Stimulated activated CD4-positive, alpha-beta T cell treated with anti-CD3 and anti-CD28 coated beads, Interleukin-1b, Interleukin-23, amount 100 ng/mL, for 24 hours (primary cell): ENCODE measurements around the gene ARID4B.
"Not testable (repeated sequence)": the region's sequence is repeated elsewhere in the genome, so short reads cannot be mapped to it uniquely, and the experiment has no call there.

Source experiments
- DNase-seq, 4 experiments: peaks; one replicate each; pipeline ENCODE4 v3.0.0-alpha.2; 2020; ENCODE audit warnings: low read depth in 4 of 4, low spot score in 1 of 4

Gene ARID4B

GRCh38 chr1:235169986-235170385 is 158.0 kb downstream of the ARID4B start:
- DNase-seq, result no peak

GRCh38 chr1:235168375-235168774 is 159.6 kb downstream of the ARID4B start:
- DNase-seq, result no peak

GRCh38 chr1:235161685-235162327 is 166.2 kb downstream of the ARID4B start:
- DNase-seq, result no peak

- DNase-seq, result peak; percentile 81 to 89 (median 86)
Measured at GRCh38 chr1:235160957-235161684, 166.9 kb downstream of the ARID4B start, which contains the start of gene RBM34. TSS of gene RBM34 (minus strand) at chr1:235161250. CDS start at chr1:235161226, 24 bp downstream.

- DNase-seq, result no peak
Measured at GRCh38 chr1:235160383-235160956, 167.5 kb downstream of the ARID4B start.

- not testable (repeated sequence) for DNase-seq
Measured at GRCh38 chr1:235159930-235160329, 168.0 kb downstream of the ARID4B start.

- DNase-seq, result not testable (repeated sequence)
Measured at GRCh38 chr1:235159284-235159683, 168.7 kb downstream of the ARID4B start.

- no peak for DNase-seq
Measured at GRCh38 chr1:235158680-235159079, 169.3 kb downstream of the ARID4B start.

- no peak for DNase-seq
Measured at GRCh38 chr1:235157150-235157549, 170.8 kb downstream of the ARID4B start.

GRCh38 chr1:235156740-235157139 is 171.2 kb downstream of the ARID4B start:
- DNase-seq, result no peak

GRCh38 chr1:235156265-235156664 is 171.7 kb downstream of the ARID4B start:
- no peak for DNase-seq

- DNase-seq, result no peak
Measured at GRCh38 chr1:235152235-235152634, 175.7 kb downstream of the ARID4B start.

GRCh38 chr1:235151033-235151432 is 176.9 kb downstream of the ARID4B start:
- no peak for DNase-seq

- no peak for DNase-seq
Measured at GRCh38 chr1:235149824-235150223, 178.2 kb downstream of the ARID4B start.

GRCh38 chr1:235147269-235147668 is 180.7 kb downstream of the ARID4B start:
- DNase-seq, result no peak

GRCh38 chr1:235145639-235146038 is 182.3 kb downstream of the ARID4B start:
- no peak for DNase-seq

GRCh38 chr1:235142991-235143390 is 185.0 kb downstream of the ARID4B start:
- DNase-seq, result no peak

- no peak for DNase-seq
Measured at GRCh38 chr1:235139315-235139714, 188.7 kb downstream of the ARID4B start.

GRCh38 chr1:235138821-235139220 is 189.2 kb downstream of the ARID4B start:
- no peak for DNase-seq

GRCh38 chr1:235136111-235136510 is 191.9 kb downstream of the ARID4B start:
- no peak for DNase-seq

- DNase-seq, result no peak
Measured at GRCh38 chr1:235134171-235134570, 193.8 kb downstream of the ARID4B start.

- DNase-seq, result no peak
Measured at GRCh38 chr1:235133086-235133485, 194.9 kb downstream of the ARID4B start.
